Neural progenitor cell (in vitro differentiated cells): ENCODE data around the gene SLC7A6.

Source experiments
- EZH2 ChIP-seq: fragments of 200-600 bp; sonication (generic); IDR thresholded peaks from 2 replicates; pipeline ENCODE4 v1.6.1; 2017; ENCODE audit warnings: antibody characterized with exemption, mild to moderate bottlenecking, moderate library complexity
- EZH2phosphoT487 ChIP-seq: fragments of 200-600 bp; sonication (generic); IDR thresholded peaks from 2 replicates; pipeline ENCODE4 v1.6.1; 2017; ENCODE audit warnings: antibody characterized with exemption

DNA sequence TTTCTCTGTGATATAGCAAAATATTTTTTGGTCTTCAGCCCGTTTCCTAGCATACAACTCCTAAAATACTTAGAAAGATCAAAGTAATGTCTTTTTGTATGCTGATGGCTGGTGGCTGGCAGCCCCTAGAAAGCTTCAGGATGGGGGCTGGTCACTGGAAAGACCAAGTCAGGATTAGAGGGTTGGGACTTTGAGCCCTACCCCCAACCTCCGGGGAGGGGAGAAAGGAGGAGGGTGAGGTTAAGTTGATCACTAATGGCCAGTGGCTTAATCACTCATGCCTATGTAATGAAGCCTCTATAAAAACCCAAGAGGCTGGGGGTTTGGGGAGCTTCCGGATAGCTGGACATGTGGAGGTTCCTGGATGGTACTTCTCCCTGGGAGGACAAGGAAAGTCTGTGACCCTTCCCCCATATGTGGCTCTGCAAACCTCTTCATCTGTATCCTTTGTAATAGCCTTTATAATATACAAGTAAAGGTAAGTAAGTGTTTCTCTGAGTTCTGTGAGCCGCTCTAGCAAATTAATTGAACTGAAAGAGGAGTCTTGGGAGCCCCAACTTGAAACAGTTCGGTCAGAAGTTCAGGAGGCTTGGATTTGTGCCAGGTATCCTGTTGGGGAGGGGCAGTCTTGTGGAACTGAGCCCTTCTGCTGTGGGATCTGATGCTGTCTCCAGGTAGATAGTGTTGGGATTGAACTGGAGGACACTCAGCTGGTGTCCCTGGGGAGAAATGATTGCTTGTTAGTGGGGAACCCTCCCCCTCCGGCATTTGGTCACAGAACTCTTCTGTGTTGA is 3.5 kb downstream of the SLC7A6 start:
- no peak for TF ChIP-seq EZH2phosphoT487
- no peak for TF ChIP-seq EZH2
